LNCaP clone FGC (cell line): Measurements from ENCODE around the gene FXYD4.

Experiments used
- DNase-seq: peaks from one replicate; pipeline ENCODE4 v3.0.0-alpha.2; 2011; ENCODE audit warnings: low read depth
- H3K4me3 ChIP-seq: 2 replicates; pipeline ENCODE4 v1.5.1; 2011; ENCODE audit warnings: mild to moderate bottlenecking, low read depth, low read length, control low read depth
- TF ChIP-seq, protein P1 (sequence below): IDR thresholded peaks from 2 replicates; pipeline ENCODE4 v1.5.1; 2012; ENCODE audit warnings: mild to moderate bottlenecking; ENCODE audit not compliant: control insufficient read depth, insufficient read depth; ENCODE audit errors: extremely low read depth

FXYD4 gene

GRCh38 chr10:43340619-43341018 is 30.8 kb upstream of the FXYD4 start:
- TF ChIP-seq, protein P1, sequence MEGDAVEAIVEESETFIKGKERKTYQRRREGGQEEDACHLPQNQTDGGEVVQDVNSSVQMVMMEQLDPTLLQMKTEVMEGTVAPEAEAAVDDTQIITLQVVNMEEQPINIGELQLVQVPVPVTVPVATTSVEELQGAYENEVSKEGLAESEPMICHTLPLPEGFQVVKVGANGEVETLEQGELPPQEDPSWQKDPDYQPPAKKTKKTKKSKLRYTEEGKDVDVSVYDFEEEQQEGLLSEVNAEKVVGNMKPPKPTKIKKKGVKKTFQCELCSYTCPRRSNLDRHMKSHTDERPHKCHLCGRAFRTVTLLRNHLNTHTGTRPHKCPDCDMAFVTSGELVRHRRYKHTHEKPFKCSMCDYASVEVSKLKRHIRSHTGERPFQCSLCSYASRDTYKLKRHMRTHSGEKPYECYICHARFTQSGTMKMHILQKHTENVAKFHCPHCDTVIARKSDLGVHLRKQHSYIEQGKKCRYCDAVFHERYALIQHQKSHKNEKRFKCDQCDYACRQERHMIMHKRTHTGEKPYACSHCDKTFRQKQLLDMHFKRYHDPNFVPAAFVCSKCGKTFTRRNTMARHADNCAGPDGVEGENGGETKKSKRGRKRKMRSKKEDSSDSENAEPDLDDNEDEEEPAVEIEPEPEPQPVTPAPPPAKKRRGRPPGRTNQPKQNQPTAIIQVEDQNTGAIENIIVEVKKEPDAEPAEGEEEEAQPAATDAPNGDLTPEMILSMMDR = no peak
- DNase-seq = no peak
- no peak overlapping the region for H3K4me3 ChIP-seq

GRCh38 chr10:43341450-43341849 is 30.0 kb upstream of the FXYD4 start:
- no peak overlapping the region for H3K4me3 ChIP-seq
- TF ChIP-seq, protein P1 = no peak
- DNase-seq = no peak

DNA sequence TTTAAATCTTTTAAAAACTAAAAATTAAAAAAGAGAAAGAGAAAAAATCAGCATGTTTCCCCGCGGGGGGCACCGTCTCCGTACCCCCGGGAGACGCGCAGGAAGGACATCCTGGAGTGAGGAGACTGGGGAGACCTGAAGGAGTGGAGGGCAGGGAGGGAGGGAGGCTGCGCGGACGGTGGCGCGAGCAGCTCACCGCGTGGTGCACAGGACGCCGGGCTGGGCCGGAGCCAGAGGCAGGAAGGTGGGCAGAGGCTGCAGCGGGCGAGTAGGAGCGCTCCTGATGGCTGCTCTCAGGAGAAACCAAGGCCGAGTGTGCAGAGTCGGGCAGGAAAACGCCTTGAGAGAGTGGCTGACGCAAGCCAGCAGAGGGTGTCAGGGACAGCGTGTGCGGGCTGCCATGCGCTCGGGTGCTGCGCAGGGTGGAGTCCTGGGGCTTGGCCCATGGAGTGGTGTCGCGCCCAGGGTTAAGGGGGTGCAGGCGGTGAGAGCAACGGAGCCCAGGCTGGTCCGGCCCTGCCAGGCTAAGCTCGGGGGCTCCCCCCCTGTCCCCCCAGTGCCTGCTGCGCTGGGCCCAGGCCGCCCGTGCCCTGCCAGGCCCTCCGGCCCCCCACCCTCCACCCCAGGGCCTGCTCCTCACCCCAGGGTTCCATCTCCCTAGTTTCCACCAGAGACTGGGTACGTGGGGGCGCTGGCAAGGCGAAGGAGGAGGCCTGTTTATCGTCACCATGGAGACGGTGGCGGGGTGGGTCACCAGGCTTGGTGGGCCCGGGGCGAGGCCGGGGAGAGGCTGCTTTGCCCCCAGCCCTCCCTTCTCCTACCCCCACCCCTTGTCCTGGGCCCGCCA is 28.9 kb upstream of the FXYD4 start:
- H3K4me3 ChIP-seq = no peak overlapping the region
- no peak for DNase-seq
- TF ChIP-seq, protein P1 = no peak

DNA sequence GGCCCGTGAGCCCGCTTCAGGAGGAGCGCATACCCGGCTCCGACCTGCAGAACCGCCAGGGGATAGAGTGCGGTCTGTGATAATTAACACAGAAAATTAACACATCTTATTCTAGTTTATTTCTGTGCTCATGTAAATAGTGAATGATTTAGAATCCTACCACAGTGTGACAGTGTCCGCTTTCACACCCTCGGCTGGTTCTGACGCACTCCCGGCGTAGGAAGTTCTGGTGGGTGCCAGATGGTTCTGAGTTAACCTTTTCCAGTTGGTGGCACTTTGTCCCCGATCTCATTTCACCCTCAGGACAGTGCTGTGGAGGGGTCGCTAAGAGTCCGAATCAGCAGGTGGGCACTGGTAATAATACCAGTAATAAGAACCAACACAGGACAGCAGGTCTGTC is 28.3 kb upstream of the FXYD4 start:
- H3K4me3 ChIP-seq = no peak overlapping the region
- DNase-seq = no peak
- TF ChIP-seq, protein P1 = no peak

GRCh38 chr10:43344051-43344450 is 27.4 kb upstream of the FXYD4 start:
- no peak for DNase-seq
- H3K4me3 ChIP-seq = no peak overlapping the region
- TF ChIP-seq, protein P1 = no peak

DNA sequence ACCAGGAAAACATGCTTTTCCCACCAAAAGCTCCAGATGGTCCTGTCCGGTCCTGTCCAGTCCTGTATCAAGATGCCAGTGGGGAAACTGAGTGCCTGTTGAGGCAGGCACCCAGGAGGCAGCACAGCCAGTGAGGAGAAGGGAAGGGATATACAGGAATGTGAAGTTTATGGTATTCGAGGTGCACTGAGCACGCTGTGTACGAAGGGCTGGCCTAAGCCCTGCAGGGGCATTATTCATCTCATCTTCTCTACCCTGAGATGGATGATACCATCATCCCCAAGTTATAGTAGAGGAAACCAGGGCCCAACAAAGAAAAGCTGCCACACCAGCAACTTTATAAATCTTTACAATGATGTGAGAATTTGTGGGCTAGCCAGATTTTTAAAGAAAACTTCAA is 23.4 kb upstream of the FXYD4 start:
- TF ChIP-seq, protein P1 = no peak
- H3K4me3 ChIP-seq = no peak overlapping the region
- DNase-seq = no peak

DNA sequence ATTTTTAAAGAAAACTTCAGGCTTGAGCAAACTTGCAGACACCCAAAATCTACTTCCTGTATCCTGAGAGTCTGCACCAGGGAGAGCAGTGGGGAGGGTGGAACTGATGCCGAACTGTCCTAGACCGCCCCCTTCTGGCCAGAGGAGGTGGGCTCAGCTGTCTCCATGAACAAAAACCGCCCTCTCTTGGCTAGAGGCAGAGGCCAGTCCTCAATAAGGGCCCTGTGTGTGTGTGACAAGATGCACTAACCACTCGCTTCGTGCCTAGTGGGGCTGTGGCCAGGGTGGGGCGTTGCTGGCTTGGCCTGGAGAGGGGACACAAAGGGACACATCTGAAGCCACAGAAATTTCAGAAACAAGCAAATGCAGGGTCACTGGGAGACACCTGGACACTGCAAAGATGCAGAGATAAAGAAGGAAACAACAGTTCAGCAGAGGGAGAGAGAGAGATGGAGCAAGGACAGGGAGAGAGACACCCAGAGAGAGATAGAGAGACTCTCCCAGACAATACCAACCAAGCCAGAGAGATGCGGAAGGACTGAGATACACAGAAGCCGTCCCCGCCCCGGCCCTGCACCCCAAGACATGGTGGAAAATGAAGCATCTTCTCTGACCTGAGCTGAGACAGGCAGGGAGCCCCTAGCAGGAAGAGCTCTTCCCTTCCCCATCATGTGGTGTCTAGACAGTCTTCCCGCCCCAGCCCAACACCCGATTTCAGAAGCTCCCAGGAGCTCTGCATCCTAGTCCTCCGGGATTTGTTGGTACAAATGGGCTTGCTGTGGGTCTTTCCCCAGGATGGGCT is 22.7 kb upstream of the FXYD4 start:
- TF ChIP-seq, protein P1 = peak; percentile 98
- DNase-seq = peak; percentile 58
- H3K4me3 ChIP-seq = no peak overlapping the region
